Stomach (tissue), 9 donors: ENCODE measurements around the gene ERI3. TPM values are rescaled to one million over a fixed set of nuclear protein-coding genes. Genes with fewer than 3 reads are reported as not detected.

Experiments used
- DNase-seq, 2 donors: peaks; one replicate each; pipeline versions ENCODE4 v3.0.0 to v3.0.0-alpha.2; 2013 to 2019
- H3K27ac ChIP-seq, 5 donors: fragments of 200-600 bp in 4 of 5; sonication (generic) in 4 of 5; one replicate each; pipeline ENCODE4 v1.5.1; 2013 to 2019; ENCODE audit warnings: mild to moderate bottlenecking in 1 of 5, moderate library complexity in 1 of 5
- H3K27me3 ChIP-seq, 3 donors: fragments of 200-600 bp; sonication (generic); one replicate each; pipeline ENCODE4 v1.5.1; 2017 to 2019; ENCODE audit warnings: mixed run types in 1 of 3
- H3K36me3 ChIP-seq, 4 donors: fragments of 200-600 bp; sonication (generic); 1 replicate in 3 of 4; 2 replicates in 1 of 4; pipeline ENCODE4 v1.5.1; 2016 to 2019
- H3K4me1 ChIP-seq, 4 donors: fragments of 200-600 bp; sonication (generic); one replicate each; pipeline ENCODE4 v1.5.1; 2016 to 2019
- H3K4me3 ChIP-seq, 4 donors: fragments of 200-600 bp; sonication (generic) in 3 of 4; one replicate each; pipeline ENCODE4 v1.5.1; 2016 to 2019; ENCODE audit warnings: mild to moderate bottlenecking in 1 of 4
- H3K9me3 ChIP-seq, 4 donors: fragments of 200-600 bp; sonication (generic); one replicate each; pipeline ENCODE4 v1.5.1; 2016 to 2019
- CTCF ChIP-seq, 7 experiments: fragments of 450-650 bp in 4 of 7; fragments of 200-600 bp in 3 of 7; sonication (generic) in 3 of 7; IDR thresholded peaks; one replicate each; pipeline ENCODE4 v1.5.1; 2016 to 2019; ENCODE audit warnings: antibody characterized with exemption in 7 of 7, control low read depth in 2 of 7, mild to moderate bottlenecking in 1 of 7
- EP300 ChIP-seq: sonication (generic); formaldehyde crosslinking; IDR thresholded peaks from one replicate; pipeline ENCODE4 v1.6.1; 2017; ENCODE audit warnings: antibody characterized with exemption
- POLR2A ChIP-seq, 4 donors: fragments of 450-650 bp; IDR thresholded peaks; one replicate each; pipeline ENCODE4 v1.6.1; 2016; ENCODE audit warnings: antibody characterized with exemption in 4 of 4, control low read depth in 2 of 4, mild to moderate bottlenecking in 1 of 4, moderate library complexity in 1 of 4
- POLR2AphosphoS5 ChIP-seq, 3 donors: sonication (generic); formaldehyde crosslinking; IDR thresholded peaks; one replicate each; pipeline ENCODE4 v1.6.1; 2016; ENCODE audit warnings: antibody characterized with exemption in 3 of 3
- WGBS, 5 donors: extraction: QIAGEN DNeasy Blood & Tissue Kit in 3 of 5; methylation state at CpG; one replicate each; pipeline versions ENCODE4 v1.1.5 to v1.1.7; 2013 to 2018; 5-methylcytosine and 5-hydroxymethylcytosine counted together
- intact Hi-C: fragments of 100-400 bp; cut with DNase I; formaldehyde crosslinking; loops from one replicate; pipeline ENCODE4 v1.15.1; 2023; ENCODE audit warnings: low total_unique reads
- polyA plus RNA-seq, 3 donors: library from polyadenylated mRNA; stranded (reverse); fragments of 200-250 nt; gene quantifications; one replicate each; pipeline ENCODE4 v1.2.3, GENCODE V29; 2013
- total RNA-seq, 5 donors: library from RNA; depleted of rRNA; stranded (reverse); fragments of >200 nt; gene quantifications; one replicate each; pipeline versions ENCODE4 v1.1.0 to v1.2.3, GENCODE V29; 2014 to 2016
- donor health status: healthy with polysubstance abuse.
- donor health status: Bipolar disorder and iron deficiency.
- donor health status: healthy.

Gene ERI3
- total and polyA plus RNA-seq, 8 donors, result 18.7 to 110 (median 30.1) TPM

- no peaks in the 10 kb centered on the region for H3K27me3 ChIP-seq
- H3K36me3 ChIP-seq, result peaks cover under 1 to 10% (median 6%) of the 10 kb centered on the region in 4 donors
- intact Hi-C loops, result no loop called here
- no peaks in the 10 kb centered on the region for H3K9me3 ChIP-seq
- no peak overlapping the region for H3K4me3 ChIP-seq
- 83 to 94% (median 89%) methylated on average over 2 of the region's 2 CpGs for WGBS, 5 donors
- DNase-seq, result no peak
- no peak overlapping the region for H3K27ac ChIP-seq
- peaks cover 0 to 9% (median 0%) of the 10 kb centered on the region in 4 donors for H3K4me1 ChIP-seq
- TF ChIP-seq EP300, result no peak
These were observed 78.2 kb downstream of the ERI3 start for GRCh38 chr1:44276901-44277300.

GRCh38 chr1:44275991-44276405 is 79.1 kb downstream of the ERI3 start:
- DNase-seq, result no peak

GRCh38 chr1:44275296-44275962 is 79.6 kb downstream of the ERI3 start:
- Histone ChIP-seq H3K9me3 (no peaks in the 10 kb centered on the region), H3K4me1 (peaks cover 0 to 9% (median 0%) of the 10 kb centered on the region in 4 donors), H3K4me3 (no peak overlapping the region), H3K27me3 (no peaks in the 10 kb centered on the region), H3K36me3 (peaks cover 0 to 9% (median 0%) of the 10 kb centered on the region in 4 donors), H3K27ac (no peak overlapping the region)
- 72 to 85% (median 81%) methylated on average over 6 of the region's 6 CpGs for WGBS, 5 donors
- DNase-seq, result no peak
- intact Hi-C loops, result no loop called here
- TF ChIP-seq CTCF (IDR thresholded peaks at IDR 0.05) (no peak), POLR2A (IDR thresholded peaks at IDR 0.05) (no peak), POLR2AphosphoS5 (IDR thresholded peaks at IDR 0.05) (no peak), EP300 (no peak)

More at GRCh38 chr1:44275991-44276405, 79.1 kb downstream of the ERI3 start:
- intact Hi-C loops, result no loop called here
- H3K9me3 ChIP-seq, result no peaks in the 10 kb centered on the region
- TF ChIP-seq POLR2A (IDR thresholded peaks at IDR 0.05), result no peak
- no peak for TF ChIP-seq POLR2AphosphoS5 (IDR thresholded peaks at IDR 0.05)
- TF ChIP-seq EP300, result no peak
- no peak for TF ChIP-seq CTCF (IDR thresholded peaks at IDR 0.05)
- H3K4me1 ChIP-seq, result peaks cover 0 to 9% (median 0%) of the 10 kb centered on the region in 4 donors
- no peak overlapping the region for H3K27ac ChIP-seq
- no peak overlapping the region for H3K4me3 ChIP-seq
- no peaks in the 10 kb centered on the region for H3K27me3 ChIP-seq
- 54 to 63% (median 62%) methylated on average over 3 of the region's 3 CpGs for WGBS, 5 donors
- H3K36me3 ChIP-seq, result peaks cover 0 to 9% (median 3%) of the 10 kb centered on the region in 4 donors

- Histone ChIP-seq H3K27ac (no peak overlapping the region), H3K36me3 (peaks cover 0 to 9% (median 0%) of the 10 kb centered on the region in 4 donors), H3K4me3 (no peak overlapping the region), H3K9me3 (no peaks in the 10 kb centered on the region), H3K27me3 (no peaks in the 10 kb centered on the region), H3K4me1 (peaks cover 0 to 9% (median 0%) of the 10 kb centered on the region in 4 donors)
- intact Hi-C loops, result no loop called here
- WGBS, 5 donors, result 96 to 98% (median 97%) methylated on average over 6 of the region's 6 CpGs
- no peak for DNase-seq
- TF ChIP-seq EP300, result no peak
- TF ChIP-seq CTCF (IDR thresholded peaks at IDR 0.05), result no peak
- no peak for TF ChIP-seq POLR2AphosphoS5 (IDR thresholded peaks at IDR 0.05)
- TF ChIP-seq POLR2A (IDR thresholded peaks at IDR 0.05), result no peak
These were observed 81.3 kb downstream of the ERI3 start for GRCh38 chr1:44273560-44274350.
